Neural progenitor cell (in vitro differentiated cells): ENCODE measurements around the gene ZFHX3. TPM values are rescaled to one million over a fixed set of nuclear protein-coding genes. Genes with fewer than 3 reads are reported as not detected.
A peak's percentile ranks its signal among the peaks of the same experiment; 100 is the strongest.

Source experiments
- DNase-seq: peaks from one replicate; pipeline ENCODE4 v3.0.0-alpha.2; 2016; ENCODE audit warnings: low spot score
- H2AFZ ChIP-seq: fragments of 200-600 bp; sonication (generic); replicated peaks from 2 replicates; pipeline ENCODE4 v1.6.1; 2016; ENCODE audit warnings: antibody characterized with exemption
- H3F3A ChIP-seq: fragments of 200-600 bp; sonication (generic); 2 replicates; pipeline ENCODE4 v1.6.1; 2016; ENCODE audit warnings: antibody characterized with exemption, low read depth
- H3K27ac ChIP-seq: fragments of 200-600 bp; sonication (generic); 2 replicates; pipeline ENCODE4 v1.5.1; 2016; ENCODE audit warnings: mild to moderate bottlenecking
- H3K27me3 ChIP-seq: fragments of 200-600 bp; sonication (generic); 2 replicates; pipeline ENCODE4 v1.6.1; 2016; ENCODE audit warnings: mild to moderate bottlenecking, moderate library complexity
- H3K36me3 ChIP-seq: fragments of 200-600 bp; sonication (generic); 2 replicates; pipeline ENCODE4 v1.5.1; 2016
- H3K4me1 ChIP-seq: fragments of 200-600 bp; sonication (generic); 2 replicates; pipeline ENCODE4 v1.6.1; 2016; ENCODE audit warnings: mixed run types
- H3K4me2 ChIP-seq: fragments of 200-600 bp; sonication (generic); 2 replicates; pipeline ENCODE4 v1.6.1; 2016
- H3K4me3 ChIP-seq: fragments of 200-600 bp; sonication (generic); 2 replicates; pipeline ENCODE4 v1.5.1; 2016
- H3K79me2 ChIP-seq: fragments of 200-600 bp; sonication (generic); 2 replicates; pipeline ENCODE4 v1.6.1; 2016; ENCODE audit warnings: low read depth
- H3K9ac ChIP-seq: fragments of 200-600 bp; sonication (generic); 2 replicates; pipeline ENCODE4 v1.6.1; 2016
- H3K9me3 ChIP-seq: fragments of 200-600 bp; sonication (generic); 2 replicates; pipeline ENCODE4 v1.5.1; 2016; ENCODE audit warnings: low read depth
- H4K20me1 ChIP-seq: fragments of 200-600 bp; sonication (generic); 2 replicates; pipeline ENCODE4 v1.6.1; 2016; ENCODE audit warnings: low read depth
- H3K27ac Mint-ChIP-seq: 3 replicates; pipeline ENCODE4 v1.8.0; 2021; ENCODE audit warnings: mixed read lengths
- H3K27me3 Mint-ChIP-seq: 2 replicates; pipeline ENCODE4 v1.8.0; 2022; ENCODE audit warnings: low read depth, mild to moderate bottlenecking, inconsistent platforms, moderate library complexity, mixed read lengths; ENCODE audit not compliant: insufficient read depth
- H3K36me3 Mint-ChIP-seq: 3 replicates; pipeline ENCODE4 v1.8.0; 2021; ENCODE audit warnings: mixed read lengths
- H3K4me1 Mint-ChIP-seq: 3 replicates; pipeline ENCODE4 v1.8.0; 2021; ENCODE audit warnings: mixed read lengths
- H3K4me3 Mint-ChIP-seq: 3 replicates; pipeline ENCODE4 v1.8.0; 2021; ENCODE audit warnings: mild to moderate bottlenecking, moderate library complexity, mixed read lengths
- H3K9me3 Mint-ChIP-seq: 3 replicates; pipeline ENCODE4 v1.8.0; 2020; ENCODE audit warnings: mixed read lengths
- CTCF ChIP-seq: fragments of 200-600 bp; sonication (generic); IDR thresholded peaks from 2 replicates; pipeline ENCODE4 v1.5.1; 2017; ENCODE audit warnings: antibody characterized with exemption, mild to moderate bottlenecking
- EZH2 ChIP-seq: fragments of 200-600 bp; sonication (generic); IDR thresholded peaks from 2 replicates; pipeline ENCODE4 v1.6.1; 2017; ENCODE audit warnings: antibody characterized with exemption, mild to moderate bottlenecking, moderate library complexity
- EZH2phosphoT487 ChIP-seq: fragments of 200-600 bp; sonication (generic); IDR thresholded peaks from 2 replicates; pipeline ENCODE4 v1.6.1; 2017; ENCODE audit warnings: antibody characterized with exemption
- total RNA-seq: library from RNA; depleted of rRNA; stranded (reverse); fragments of >200 nt; gene quantifications from 2 replicates; pipeline ENCODE4 v1.2.3, GENCODE V29; 2015; ENCODE audit warnings: low replicate concordance

Gene ZFHX3
- total RNA-seq, 1 donor from 2014 or later: 2.4 TPM

DNA sequence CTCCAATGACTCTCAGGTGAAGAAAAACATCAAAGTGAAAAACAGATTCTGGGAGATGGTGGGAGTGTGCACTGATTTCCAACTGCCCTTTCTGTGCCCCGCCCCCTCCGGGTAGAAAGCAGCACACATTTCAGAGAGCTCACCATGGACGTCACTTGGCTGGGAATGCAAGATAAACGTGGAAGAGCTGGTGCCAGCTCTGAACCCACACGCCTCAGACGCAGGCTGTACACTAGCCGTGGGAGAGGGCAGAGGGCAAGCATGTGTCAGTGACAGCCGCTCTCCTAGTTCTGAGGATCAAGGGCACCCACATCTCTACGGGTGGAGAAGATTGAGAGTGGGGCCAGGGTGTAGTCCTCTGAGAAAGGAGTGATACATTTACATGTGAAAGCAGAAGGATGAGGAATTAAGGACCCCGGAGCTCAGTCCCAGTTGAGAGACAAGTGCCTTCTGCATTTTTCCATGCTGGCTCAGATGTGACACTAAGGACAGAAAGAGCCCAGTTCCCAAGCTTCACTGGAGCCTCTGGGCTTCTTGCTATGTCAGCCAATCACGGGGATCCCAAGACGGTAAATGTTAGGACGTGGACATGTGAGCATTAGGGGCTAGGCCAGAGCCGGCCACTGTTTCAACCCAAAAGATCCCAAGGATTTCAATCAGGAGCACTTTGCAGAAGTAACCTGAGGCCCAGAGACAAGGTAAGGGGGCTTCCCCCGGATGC lies 101.3 kb downstream of the ZFHX3 start:
- Histone ChIP-seq H2AFZ (no peak overlapping the region), H3K79me2 (no peaks in the 10 kb centered on the region), H3K4me3 (no peak overlapping the region), H3K9me3 (no peaks in the 10 kb centered on the region), H4K20me1 (peaks cover 19% of the 10 kb centered on the region), H3F3A (peaks cover 12% of the 10 kb centered on the region), H3K9ac (no peak overlapping the region), H3K4me2 (no peak overlapping the region), H3K27me3 (no peaks in the 10 kb centered on the region), H3K36me3 (no peaks in the 10 kb centered on the region), H3K4me1 (peaks cover 22% of the 10 kb centered on the region), H3K27ac (no peak overlapping the region)
- DNase-seq: no peak
- TF ChIP-seq EZH2phosphoT487 (no peak), EZH2 (no peak), CTCF (no peak)
- Mint-ChIP-seq H3K4me3 (no peak overlapping the region), H3K27me3 (peaks cover 6% of the 10 kb centered on the region), H3K36me3 (peaks cover 66% of the 10 kb centered on the region), H3K9me3 (peaks cover 3% of the 10 kb centered on the region), H3K27ac (peak overlapping the region; percentile 68), H3K4me1 (peaks cover 38% of the 10 kb centered on the region)

DNA sequence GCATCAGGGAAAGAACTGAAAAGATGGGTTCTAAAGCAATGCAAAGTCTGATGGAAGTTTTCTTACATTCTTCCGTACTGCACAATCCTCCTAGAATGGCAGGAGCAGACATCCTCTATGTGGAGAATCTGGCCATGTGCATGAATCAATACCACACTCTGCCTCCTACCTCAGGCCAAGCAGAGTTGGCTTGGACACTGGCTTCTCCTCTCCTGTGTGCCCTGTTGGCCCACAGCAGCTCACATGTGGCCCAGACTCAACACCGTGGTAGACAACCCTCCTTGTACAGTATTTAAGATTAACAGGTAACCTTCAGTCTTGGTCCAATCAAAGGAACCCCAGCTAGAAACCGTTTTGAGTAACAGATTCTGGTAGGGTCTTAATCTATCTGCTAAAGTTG lies 101.9 kb downstream of the ZFHX3 start:
- Mint-ChIP-seq H3K4me1 (peaks cover 38% of the 10 kb centered on the region), H3K27ac (no peak overlapping the region), H3K9me3 (peaks cover 3% of the 10 kb centered on the region), H3K27me3 (peaks cover 6% of the 10 kb centered on the region), H3K4me3 (no peak overlapping the region), H3K36me3 (peaks cover 63% of the 10 kb centered on the region)
- Histone ChIP-seq H3K4me1 (peaks cover 22% of the 10 kb centered on the region), H3F3A (peaks cover 12% of the 10 kb centered on the region), H3K36me3 (no peaks in the 10 kb centered on the region), H3K79me2 (no peaks in the 10 kb centered on the region), H3K4me2 (no peak overlapping the region), H3K4me3 (no peak overlapping the region), H2AFZ (no peak overlapping the region), H3K9me3 (no peaks in the 10 kb centered on the region), H4K20me1 (peaks cover 19% of the 10 kb centered on the region), H3K27ac (no peak overlapping the region), H3K27me3 (no peaks in the 10 kb centered on the region), H3K9ac (no peak overlapping the region)
- DNase-seq: no peak
- TF ChIP-seq CTCF: no peak
- no peak for TF ChIP-seq EZH2phosphoT487
- no peak for TF ChIP-seq EZH2

- Histone ChIP-seq H3K9me3 (no peaks in the 10 kb centered on the region), H3K4me1 (peaks cover 22% of the 10 kb centered on the region), H3K4me2 (no peak overlapping the region), H3F3A (peaks cover 12% of the 10 kb centered on the region), H4K20me1 (peaks cover 19% of the 10 kb centered on the region), H3K79me2 (no peaks in the 10 kb centered on the region), H3K4me3 (no peak overlapping the region), H3K27me3 (no peaks in the 10 kb centered on the region), H3K36me3 (no peaks in the 10 kb centered on the region), H3K9ac (no peak overlapping the region), H2AFZ (no peak overlapping the region), H3K27ac (no peak overlapping the region)
- peaks cover 41% of the 10 kb centered on the region for H3K4me1 Mint-ChIP-seq
- peaks cover 3% of the 10 kb centered on the region for H3K9me3 Mint-ChIP-seq
- DNase-seq: no peak
- no peak overlapping the region for H3K27ac Mint-ChIP-seq
- H3K4me3 Mint-ChIP-seq: no peak overlapping the region
- TF ChIP-seq EZH2: no peak
- TF ChIP-seq CTCF: no peak
- TF ChIP-seq EZH2phosphoT487: no peak
- peaks cover 59% of the 10 kb centered on the region for H3K36me3 Mint-ChIP-seq
- peaks cover 4% of the 10 kb centered on the region for H3K27me3 Mint-ChIP-seq
Observed at GRCh38 chr16:72945611-72946010, 102.3 kb downstream of the ZFHX3 start.
